Measurements from ENCODE around the gene ATP5MC3.

- TF ChIP-seq MAX (IDR thresholded peaks at IDR 0.05): no peak
- no peak for TF ChIP-seq FOXM1 (IDR thresholded peaks at IDR 0.05; ENCODE audit: borderline replicate concordance, low read depth)
Measured at GRCh38 chr2:175140332-175140731, 41.2 kb downstream of the ATP5MC3 start.
